PC-3 (cell line): Measurements from ENCODE around the gene ADGRL3. TPM values are rescaled to one million over a fixed set of nuclear protein-coding genes. Genes with fewer than 3 reads are reported as not detected.

Source experiments
- ATAC-seq: fragments of 200-7000 bp; cut with Tn5 transposase; 2 replicates; pipeline ENCODE4 v1.9.1; 2020; ENCODE audit warnings: mild to moderate bottlenecking, moderate library complexity
- BruUV-seq: library from RNA; stranded (reverse); fragments of 400-500 nt; replicated peaks from 2 replicates; lab custom pipeline; 2021; lab: Mats Ljungman, UMichigan
- CTCF ChIA-PET: fragments of 300-600 bp; sonication (Branson Sonifier 250); formaldehyde crosslinking; loops from one replicate; lab custom pipeline; 2022; ENCODE audit warnings: antibody characterized with exemption; lab: Charles Lee
- POLR2A ChIA-PET: fragments of 300-600 bp; sonication (Branson Sonifier 250); formaldehyde crosslinking; loops from one replicate; lab custom pipeline; 2022; ENCODE audit warnings: antibody characterized with exemption; ENCODE audit not compliant: unreplicated experiment; lab: Charles Lee
- DNase-seq: peaks from one replicate; pipeline ENCODE4 v3.0.0-alpha.2; 2015
- H2AFZ ChIP-seq: fragments of 300-600 bp; sonication (generic); 2 replicates; pipeline ENCODE4 v1.6.0; 2016; ENCODE audit warnings: antibody characterized with exemption, low read length
- H3F3A ChIP-seq: fragments of 300-600 bp; sonication (generic); one replicate; pipeline ENCODE4 v1.6.0; 2017; ENCODE audit warnings: antibody characterized with exemption, low read length, control low read depth, mild to moderate bottlenecking; ENCODE audit not compliant: unreplicated experiment
- H3K27ac ChIP-seq: fragments of 300-600 bp; sonication (generic); 2 replicates; pipeline ENCODE4 v1.5.1; 2016; ENCODE audit warnings: mild to moderate bottlenecking, low read length
- H3K27me3 ChIP-seq: fragments of 300-600 bp; sonication (generic); 2 replicates; pipeline ENCODE4 v1.6.1; 2016; ENCODE audit warnings: low read length, mixed read lengths
- H3K36me3 ChIP-seq: fragments of 300-600 bp; sonication (generic); 2 replicates; pipeline ENCODE4 v1.6.1; 2016; ENCODE audit warnings: low read depth, mixed run types, low read length, mixed read lengths
- H3K4me1 ChIP-seq: fragments of 300-600 bp; sonication (generic); 2 replicates; pipeline ENCODE4 v1.5.1; 2016; ENCODE audit warnings: low read length; ENCODE audit not compliant: insufficient read depth
- H3K4me2 ChIP-seq: fragments of 300-600 bp; sonication (generic); 2 replicates; pipeline ENCODE4 v1.6.0; 2016; ENCODE audit warnings: low read length
- H3K4me3 ChIP-seq: fragments of 300-600 bp; sonication (generic); 2 replicates; pipeline ENCODE4 v1.5.1; 2016; ENCODE audit warnings: mild to moderate bottlenecking, low read length, mixed read lengths
- H3K79me2 ChIP-seq: fragments of 300-600 bp; sonication (generic); 2 replicates; pipeline ENCODE4 v1.6.1; 2017; ENCODE audit warnings: low read length, mixed read lengths
- H3K9ac ChIP-seq: fragments of 300-600 bp; sonication (generic); 2 replicates; pipeline ENCODE4 v1.6.0; 2016; ENCODE audit warnings: mild to moderate bottlenecking, low read length
- H3K9me2 ChIP-seq: fragments of 300-600 bp; sonication (generic); replicated peaks from 2 replicates; pipeline ENCODE4 v1.6.1; 2016; ENCODE audit warnings: mixed run types, low read length, mixed read lengths
- H3K9me3 ChIP-seq: fragments of 300-600 bp; sonication (generic); 2 replicates; pipeline ENCODE4 v1.6.1; 2016; ENCODE audit warnings: low read length, mixed read lengths
- H4K20me1 ChIP-seq: fragments of 300-600 bp; sonication (generic); 2 replicates; pipeline ENCODE4 v1.6.1; 2016; ENCODE audit warnings: low read length, mixed read lengths
- EZH2 ChIP-seq: fragments of 300-600 bp; sonication (generic); IDR thresholded peaks from one replicate; pipeline ENCODE4 v1.6.1; 2017; ENCODE audit warnings: antibody characterized with exemption, mild to moderate bottlenecking, low read length; ENCODE audit not compliant: unreplicated experiment
- EZH2phosphoT487 ChIP-seq: fragments of 300-600 bp; sonication (generic); IDR thresholded peaks from 2 replicates; pipeline ENCODE4 v1.6.1; 2018; ENCODE audit warnings: mild to moderate bottlenecking, antibody characterized with exemption, low read length, borderline replicate concordance
- intact Hi-C: fragments of 100-400 bp; cut with micrococcal nuclease; formaldehyde crosslinking; loops from 2 replicates; pipeline ENCODE4 v1.9.0; 2023
- total RNA-seq: library from RNA; depleted of rRNA; stranded (reverse); fragments of >200 nt; gene quantifications from 2 replicates; pipeline ENCODE4 v1.2.3, GENCODE V29; 2014
- TF ChIP-seq, protein P1 (sequence below): fragments of 300-600 bp; sonication (generic); conservative IDR thresholded peaks from 2 replicates; pipeline ENCODE4 v1.5.1; 2017; ENCODE audit warnings: antibody characterized with exemption, low read depth, mild to moderate bottlenecking, low read length

ADGRL3 gene
- total RNA-seq, 1 experiment from 2014 or later, result 0.66 TPM

DNA sequence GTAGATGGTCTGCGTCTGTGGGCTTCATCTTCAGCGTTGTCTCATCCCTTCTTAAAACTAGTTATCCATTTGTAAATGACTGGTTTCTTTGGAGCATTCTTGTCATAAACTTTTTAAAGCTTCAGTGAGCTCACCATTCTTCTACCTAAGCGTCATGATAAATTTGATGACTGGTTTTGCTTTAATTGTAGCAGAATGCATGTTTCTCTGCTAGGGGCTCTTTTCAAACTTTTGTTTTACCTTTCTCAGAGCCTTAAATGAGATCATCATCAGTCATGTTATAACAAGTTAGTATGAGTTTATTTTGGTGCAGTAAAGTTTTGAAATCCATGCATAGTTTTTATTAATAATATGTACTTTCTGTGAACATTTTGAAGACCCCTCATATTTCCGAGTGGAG lies 6.3 kb upstream of the ADGRL3 start:
- Histone ChIP-seq H2AFZ (no peak overlapping the region), H3K79me2 (no peaks in the 10 kb centered on the region), H4K20me1 (no peaks in the 10 kb centered on the region), H3F3A (no peaks in the 10 kb centered on the region), H3K4me1 (peaks cover 11% of the 10 kb centered on the region), H3K9me2 (no peaks in the 10 kb centered on the region), H3K36me3 (no peaks in the 10 kb centered on the region), H3K27me3 (no peaks in the 10 kb centered on the region), H3K27ac (no peak overlapping the region), H3K4me2 (no peak overlapping the region), H3K9ac (no peak overlapping the region), H3K4me3 (no peak overlapping the region), H3K9me3 (no peaks in the 10 kb centered on the region)
- no TSS peak for BruUV-seq
- TF ChIP-seq, protein P1, sequence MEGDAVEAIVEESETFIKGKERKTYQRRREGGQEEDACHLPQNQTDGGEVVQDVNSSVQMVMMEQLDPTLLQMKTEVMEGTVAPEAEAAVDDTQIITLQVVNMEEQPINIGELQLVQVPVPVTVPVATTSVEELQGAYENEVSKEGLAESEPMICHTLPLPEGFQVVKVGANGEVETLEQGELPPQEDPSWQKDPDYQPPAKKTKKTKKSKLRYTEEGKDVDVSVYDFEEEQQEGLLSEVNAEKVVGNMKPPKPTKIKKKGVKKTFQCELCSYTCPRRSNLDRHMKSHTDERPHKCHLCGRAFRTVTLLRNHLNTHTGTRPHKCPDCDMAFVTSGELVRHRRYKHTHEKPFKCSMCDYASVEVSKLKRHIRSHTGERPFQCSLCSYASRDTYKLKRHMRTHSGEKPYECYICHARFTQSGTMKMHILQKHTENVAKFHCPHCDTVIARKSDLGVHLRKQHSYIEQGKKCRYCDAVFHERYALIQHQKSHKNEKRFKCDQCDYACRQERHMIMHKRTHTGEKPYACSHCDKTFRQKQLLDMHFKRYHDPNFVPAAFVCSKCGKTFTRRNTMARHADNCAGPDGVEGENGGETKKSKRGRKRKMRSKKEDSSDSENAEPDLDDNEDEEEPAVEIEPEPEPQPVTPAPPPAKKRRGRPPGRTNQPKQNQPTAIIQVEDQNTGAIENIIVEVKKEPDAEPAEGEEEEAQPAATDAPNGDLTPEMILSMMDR, result no peak
- TF ChIP-seq EZH2, result no peak
- ChIA-PET POLR2A (no interaction called here), CTCF (no interaction called here)
- ATAC-seq, result no peak
- intact Hi-C loops, result no loop called here
- DNase-seq, result no peak

DNA sequence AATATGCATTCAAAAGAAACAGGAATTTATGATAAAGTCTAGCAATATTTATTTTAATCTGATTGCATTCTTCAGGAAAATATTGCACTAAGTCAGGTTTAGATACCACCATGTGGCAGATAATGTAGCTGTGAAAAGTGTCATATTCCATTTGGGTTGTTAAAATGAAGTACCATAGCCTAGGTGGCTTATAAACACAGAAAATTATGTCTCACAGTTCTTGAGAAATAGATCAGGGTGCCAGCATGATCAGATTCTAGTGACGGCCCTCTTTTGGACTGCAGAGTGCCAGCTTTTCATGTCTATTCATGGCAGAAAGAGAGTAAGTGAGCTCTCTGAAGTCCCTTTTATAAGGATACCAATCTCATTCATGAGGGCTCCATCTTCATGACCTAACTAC lies 5.6 kb upstream of the ADGRL3 start:
- H3K79me2 ChIP-seq, result no peaks in the 10 kb centered on the region
- no peak for DNase-seq
- no peaks in the 10 kb centered on the region for H3F3A ChIP-seq
- H3K9me2 ChIP-seq, result no peaks in the 10 kb centered on the region
- H3K4me3 ChIP-seq, result no peak overlapping the region
- CTCF ChIA-PET, result no interaction called here
- TF ChIP-seq EZH2phosphoT487 (no peak), EZH2 (no peak)
- TF ChIP-seq, protein P1, result no peak
- no peak overlapping the region for H3K4me2 ChIP-seq
- ATAC-seq, result no peak
- no peak overlapping the region for H3K9ac ChIP-seq
- peaks cover 11% of the 10 kb centered on the region for H3K4me1 ChIP-seq
- no TSS peak for BruUV-seq
- POLR2A ChIA-PET, result no interaction called here
- intact Hi-C loops, result no loop called here
- H3K27me3 ChIP-seq, result no peaks in the 10 kb centered on the region
- H4K20me1 ChIP-seq, result no peaks in the 10 kb centered on the region
- H3K27ac ChIP-seq, result no peak overlapping the region
- no peaks in the 10 kb centered on the region for H3K9me3 ChIP-seq
- no peak overlapping the region for H2AFZ ChIP-seq
- H3K36me3 ChIP-seq, result no peaks in the 10 kb centered on the region

DNA sequence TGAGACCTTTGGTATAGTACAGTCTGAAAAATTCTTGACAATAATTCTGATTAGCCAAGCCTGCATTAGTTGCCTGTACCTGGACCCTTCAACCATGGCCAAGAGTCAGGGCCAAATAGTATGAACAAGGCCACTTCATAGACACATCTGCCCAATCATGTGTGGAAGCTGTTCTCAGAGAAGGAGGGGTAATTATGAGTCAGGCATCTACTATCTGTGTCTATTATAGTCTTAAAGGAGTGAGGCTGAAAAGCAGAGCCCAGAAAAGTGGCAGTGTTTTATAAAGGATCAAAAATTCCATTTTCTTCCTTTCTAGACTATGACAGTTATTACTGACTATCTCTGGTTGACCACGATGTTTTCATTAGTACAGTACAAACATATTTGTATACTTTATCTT lies 5.0 kb upstream of the ADGRL3 start:
- DNase-seq (no peak), ATAC-seq (no peak)
- Histone ChIP-seq H3K79me2 (no peaks in the 10 kb centered on the region), H3K4me1 (peaks cover 11% of the 10 kb centered on the region), H3F3A (no peaks in the 10 kb centered on the region), H3K4me2 (no peak overlapping the region), H3K27ac (no peak overlapping the region), H3K27me3 (no peaks in the 10 kb centered on the region), H3K36me3 (no peaks in the 10 kb centered on the region), H3K9me2 (no peaks in the 10 kb centered on the region), H4K20me1 (no peaks in the 10 kb centered on the region), H3K9ac (no peak overlapping the region), H3K9me3 (no peaks in the 10 kb centered on the region), H2AFZ (no peak overlapping the region), H3K4me3 (no peak overlapping the region)
- CTCF ChIA-PET, result no interaction called here
- no peak for TF ChIP-seq EZH2
- TF ChIP-seq EZH2phosphoT487, result no peak
- TF ChIP-seq, protein P1, result no peak
- POLR2A ChIA-PET, result no interaction called here
- intact Hi-C loops, result no loop called here
- BruUV-seq, result no TSS peak
